ENCODE results near the gene BCL2L13.

BCL2L13 gene

DNA sequence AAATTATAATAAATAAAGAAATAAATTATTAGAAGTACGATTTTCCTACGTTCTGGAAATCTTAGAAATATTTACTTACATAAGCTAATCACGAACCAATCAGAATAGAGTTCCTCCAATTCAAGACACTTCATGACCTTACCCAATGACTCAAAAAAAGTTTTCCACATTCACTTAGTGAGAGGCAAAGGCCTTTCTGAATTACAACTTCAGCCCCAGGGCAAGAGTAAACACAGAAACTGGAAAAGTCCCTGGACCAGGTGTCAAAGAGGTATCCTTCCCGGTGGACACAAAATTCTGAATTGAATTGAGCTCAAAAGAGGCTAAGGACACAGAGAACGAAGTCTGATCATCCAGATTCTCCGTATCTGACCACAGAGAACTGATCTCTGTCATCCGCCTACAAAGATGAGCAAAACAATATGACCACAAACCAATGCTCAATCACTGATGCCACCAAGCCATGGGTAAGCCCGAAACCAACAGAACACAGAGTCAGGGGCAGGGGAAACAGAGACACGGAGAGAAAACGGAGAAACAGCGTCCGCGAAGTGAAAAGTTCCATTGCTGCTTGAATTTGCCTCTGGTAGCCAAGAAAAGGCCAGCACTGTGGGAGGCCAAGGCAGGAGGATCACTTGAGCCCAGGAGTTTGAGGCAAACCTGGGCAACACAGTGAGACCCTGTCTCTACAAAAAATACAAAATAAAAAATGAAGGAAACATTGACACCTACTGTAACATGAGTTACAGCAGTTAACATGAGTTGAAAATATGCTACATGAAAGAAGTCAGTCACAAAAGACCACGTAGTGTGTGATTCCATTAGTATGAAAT is 128.9 kb downstream of the BCL2L13 start:
- DNase-seq = peak; percentile 77

DNA sequence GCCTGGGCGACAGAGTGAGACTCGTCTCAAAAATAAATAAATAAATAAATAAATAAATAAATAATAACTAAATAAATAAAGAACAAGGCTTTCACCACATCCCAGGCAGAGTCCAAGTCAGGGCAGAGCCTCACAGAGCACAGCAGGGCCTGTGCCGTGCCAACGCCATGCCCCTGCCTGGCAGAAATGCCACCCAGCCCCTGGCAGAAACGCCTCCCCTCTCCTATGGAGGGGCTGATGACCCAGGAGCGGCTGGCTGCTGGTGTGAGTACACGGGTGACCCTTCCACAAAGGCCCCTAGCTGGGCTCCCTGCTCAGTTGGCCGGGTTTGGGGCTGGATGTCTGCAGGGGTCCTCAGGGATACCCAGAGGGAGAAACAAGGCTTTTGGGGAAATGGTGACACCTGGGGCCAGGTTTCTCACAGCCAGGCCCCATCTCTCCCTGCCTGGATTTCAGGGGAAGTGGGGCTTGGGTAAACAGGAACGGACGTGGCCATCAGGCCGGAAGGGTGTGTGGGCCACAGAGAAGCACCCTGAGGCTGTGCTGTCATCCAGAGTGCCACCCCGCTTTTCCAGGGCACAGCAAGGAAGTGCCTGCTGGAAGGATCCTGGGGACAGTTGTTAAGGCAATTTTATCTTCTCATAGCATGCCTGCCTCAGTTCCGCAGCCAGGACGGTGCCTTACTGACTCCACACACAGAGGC is 130.6 kb downstream of the BCL2L13 start:
- DNase-seq = no peak

DNA sequence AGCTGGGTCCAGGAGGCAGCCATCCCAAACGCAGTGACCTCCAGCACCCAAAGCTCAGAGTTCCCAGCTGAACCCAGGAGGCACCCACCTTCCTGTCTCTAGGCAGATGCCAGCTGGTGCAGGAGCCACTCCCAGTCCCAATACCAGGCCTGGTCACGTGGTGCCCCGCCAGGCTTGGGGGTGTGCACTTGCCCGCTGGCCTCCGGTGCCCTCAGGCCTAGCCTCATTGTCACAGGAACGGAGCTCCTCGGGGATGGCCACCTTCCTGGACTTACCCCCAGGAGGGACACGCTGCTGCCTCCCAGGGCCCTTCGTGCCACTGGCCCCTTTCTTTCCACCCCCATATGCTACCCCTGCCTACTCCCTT is 131.1 kb downstream of the BCL2L13 start:
- no peak for DNase-seq

DNA sequence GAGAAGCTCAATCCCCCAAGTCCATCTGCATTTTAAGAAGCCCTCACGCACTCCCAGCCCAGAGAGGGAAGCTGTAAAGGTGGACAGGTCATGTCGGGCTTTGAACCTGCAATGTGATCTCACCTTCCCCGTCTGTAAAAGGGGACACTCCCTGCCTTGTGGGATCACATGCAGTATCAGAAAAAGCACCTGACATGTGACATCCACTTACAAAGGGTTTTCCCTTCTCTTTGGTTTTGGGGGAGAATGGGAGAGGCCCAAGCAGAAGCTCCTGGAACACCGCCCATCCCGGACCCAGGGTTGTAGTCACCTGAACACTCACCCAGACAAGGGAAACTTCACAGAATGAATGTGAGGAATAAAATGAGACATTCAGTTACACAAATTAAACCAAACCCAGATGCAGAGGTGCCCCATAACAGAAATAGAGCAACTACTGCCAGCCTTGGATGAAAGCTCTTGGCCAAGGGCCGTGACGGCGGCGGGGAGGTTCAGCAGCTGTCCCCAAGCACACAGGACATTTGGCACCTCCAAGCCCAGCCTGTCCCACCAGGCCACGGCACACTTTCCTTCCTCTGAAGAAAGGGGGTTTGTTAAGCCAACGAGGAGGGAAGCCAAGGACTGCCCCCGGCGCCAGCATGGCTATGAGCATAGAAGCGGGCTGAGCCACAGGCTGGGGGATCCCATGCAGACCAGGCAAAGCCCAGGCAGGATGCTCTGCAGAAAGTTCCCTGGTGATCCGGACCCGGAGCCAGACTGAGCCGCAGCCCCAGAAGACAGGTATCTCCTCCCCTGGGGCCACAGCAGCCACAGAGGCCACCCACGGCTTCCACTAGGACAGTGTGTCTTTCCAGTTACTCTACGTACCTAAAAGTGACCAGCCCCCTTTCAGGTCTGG is 131.9 kb downstream of the BCL2L13 start:
- DNase-seq = no peak

DNA sequence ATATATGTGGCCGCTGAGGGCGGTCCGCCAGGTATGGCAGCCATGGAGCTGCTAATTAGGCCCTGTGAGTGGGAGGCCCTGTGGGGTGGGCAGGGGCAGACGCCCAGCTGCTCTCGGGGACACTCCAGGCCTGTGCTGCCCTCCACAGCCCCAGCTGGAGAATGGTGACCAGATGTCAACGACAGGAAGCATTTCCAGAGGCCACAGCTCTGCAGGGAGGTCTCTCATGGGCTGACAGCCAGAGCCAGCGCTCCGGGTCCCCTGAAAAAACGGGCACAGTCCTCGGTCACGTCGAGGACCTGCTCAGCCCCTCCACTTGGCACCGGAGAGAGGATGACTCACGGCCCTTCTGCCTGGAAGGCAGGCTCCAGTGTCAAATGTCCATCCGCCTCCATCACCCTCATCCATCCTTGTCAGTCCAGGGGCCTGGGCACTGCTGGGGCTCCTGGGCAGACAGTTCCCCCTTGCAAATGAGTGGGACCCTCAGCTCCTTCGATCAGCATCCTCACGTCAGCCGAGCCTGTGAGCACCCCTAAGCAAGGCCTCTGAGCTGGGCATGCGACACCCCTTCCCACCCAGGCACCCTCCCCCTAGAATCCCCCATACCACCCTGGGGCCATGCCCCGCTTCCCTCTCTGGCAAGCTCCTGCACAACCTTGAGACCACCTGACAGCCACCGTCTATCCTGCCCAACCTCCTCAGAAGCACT is 133.8 kb downstream of the BCL2L13 start:
- no peak for DNase-seq

DNA sequence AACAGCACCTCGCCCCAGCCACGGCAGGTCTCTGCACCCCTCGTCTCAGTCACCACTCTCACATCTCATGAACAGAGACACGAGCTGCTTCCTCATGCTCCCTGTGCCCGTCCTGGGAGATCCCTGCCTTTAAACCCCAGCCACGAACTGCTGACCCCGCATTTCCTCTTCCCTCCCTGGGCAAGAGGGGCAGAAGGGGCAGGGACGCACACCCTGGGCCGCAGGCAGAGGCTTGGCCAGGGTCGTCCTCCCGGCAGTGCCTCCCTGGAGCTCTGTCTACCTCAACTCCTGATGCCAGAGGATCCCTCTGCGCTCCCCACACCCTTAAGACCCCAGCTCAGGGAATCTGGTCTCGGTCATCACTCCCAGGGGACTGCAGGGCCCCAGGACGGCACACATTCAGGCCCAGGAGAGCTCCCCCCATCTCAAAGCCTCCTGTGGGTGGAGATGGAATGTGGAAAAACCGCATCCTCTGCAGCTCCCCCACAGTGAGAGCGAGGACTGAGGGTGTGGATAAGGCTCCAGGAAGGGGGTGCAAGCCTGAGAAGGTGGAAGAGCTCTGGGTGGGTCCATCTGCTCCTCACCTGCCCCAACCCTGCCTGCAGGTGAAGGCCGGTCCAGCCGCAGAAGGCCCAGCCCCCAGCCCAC is 134.5 kb downstream of the BCL2L13 start:
- no peak for DNase-seq

DNA sequence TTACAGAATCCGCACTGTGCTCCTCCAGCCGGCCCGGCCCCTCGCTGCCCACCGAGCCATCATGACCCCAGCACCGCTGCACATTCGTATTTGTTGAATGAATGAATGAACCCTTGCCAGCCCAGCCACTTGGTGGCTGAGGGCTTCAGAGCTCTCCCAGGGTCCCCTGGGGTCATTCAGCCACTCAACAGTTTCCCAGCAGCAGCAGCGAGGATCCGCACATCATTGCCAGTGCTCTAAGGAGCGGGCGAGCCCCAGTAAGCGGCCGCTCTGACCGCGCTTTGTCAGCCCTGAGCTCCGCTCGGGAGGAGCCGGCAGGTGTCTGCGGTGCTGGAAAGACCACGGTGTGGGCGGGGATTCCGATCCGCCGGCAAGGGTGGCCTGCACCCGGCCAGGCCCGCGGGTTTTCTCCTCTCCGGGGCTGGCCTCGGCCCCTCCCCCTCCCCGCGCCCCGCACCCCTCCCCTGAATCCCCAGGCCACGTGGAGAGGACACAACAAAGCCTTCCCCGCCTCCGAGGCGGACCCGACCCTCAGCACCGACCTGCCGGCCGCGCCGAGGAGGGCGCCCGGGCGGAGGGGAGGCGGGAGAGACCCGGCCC is 135.1 kb downstream of the BCL2L13 start:
- peak; percentile 84 for DNase-seq

DNA sequence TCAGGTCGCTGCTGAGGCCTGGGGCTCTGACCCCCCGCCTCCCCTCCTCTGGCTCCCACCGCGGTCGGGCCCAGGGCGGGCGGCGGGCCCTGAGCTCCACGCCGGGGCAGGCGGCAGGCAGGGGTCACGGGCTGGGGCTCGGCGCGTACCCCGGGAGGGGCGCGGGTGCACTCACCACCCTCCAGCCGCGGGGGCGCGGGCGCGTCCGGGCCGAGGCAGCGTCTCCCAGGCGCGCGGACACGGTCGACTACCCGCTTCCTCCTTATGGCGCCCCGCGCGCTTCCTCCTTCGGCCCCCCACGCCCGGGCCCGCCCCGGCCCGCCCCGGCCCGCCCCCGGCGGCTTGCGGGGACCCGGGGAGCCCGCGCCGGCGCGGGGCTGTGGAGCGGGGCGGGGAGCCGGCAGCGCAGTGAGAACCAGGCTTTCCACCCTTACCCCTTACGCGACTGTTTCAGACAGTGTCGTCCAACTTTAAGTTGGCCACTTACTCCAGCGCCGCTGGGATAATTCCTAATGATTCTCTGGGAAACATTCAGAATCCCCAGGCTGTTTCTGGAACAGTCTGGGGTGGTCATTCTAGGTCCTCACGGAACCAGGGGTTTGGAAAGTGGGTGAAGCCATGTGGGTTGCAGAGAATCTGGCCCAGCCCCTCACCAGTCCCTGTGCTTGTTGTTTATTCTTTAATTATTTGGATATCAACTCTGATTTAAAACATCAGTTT is 135.8 kb downstream of the BCL2L13 start, which contains the start of gene BID:
BID (minus strand) TSS at position 264 of the 720 bp plus-strand sequence. CDS start 24,353 bp downstream, outside the sequence.
- DNase-seq = no peak

DNA sequence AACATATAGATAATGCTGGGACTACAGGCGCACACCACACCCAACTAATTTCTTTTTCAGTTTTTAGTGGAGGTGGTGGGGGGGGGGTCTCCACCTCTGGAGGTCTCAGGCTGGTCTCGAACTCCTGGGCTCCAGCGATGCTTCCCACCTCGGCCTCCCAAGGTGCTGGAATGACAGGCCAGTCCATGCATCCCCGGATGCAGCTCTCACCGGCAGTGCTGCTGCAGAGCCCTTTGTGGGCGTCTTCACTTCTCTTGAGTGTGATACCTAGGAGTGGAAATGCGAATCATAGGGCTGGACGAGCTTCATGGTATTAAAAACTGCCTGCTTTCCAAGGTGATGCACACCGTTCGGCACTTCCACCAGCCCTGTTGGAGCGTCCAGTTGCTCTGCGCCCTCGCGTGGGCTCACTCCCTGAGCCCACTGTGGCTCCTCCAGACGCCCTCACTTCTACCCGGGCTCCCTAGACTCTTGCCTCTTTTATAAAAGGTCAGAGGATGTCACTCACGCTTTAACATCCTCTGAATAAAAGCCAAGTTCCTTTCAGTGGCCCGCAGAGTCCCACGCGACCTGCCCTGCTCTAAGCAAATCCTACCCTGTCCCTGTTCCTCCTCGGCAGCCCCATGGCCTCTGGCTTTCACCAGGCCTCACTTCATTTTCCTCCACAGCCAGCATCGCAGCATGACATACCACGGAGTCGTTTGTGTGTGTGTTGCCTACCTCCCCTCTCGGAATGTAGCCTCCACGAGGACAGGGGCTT is 136.5 kb downstream of the BCL2L13 start:
- DNase-seq = no peak

DNA sequence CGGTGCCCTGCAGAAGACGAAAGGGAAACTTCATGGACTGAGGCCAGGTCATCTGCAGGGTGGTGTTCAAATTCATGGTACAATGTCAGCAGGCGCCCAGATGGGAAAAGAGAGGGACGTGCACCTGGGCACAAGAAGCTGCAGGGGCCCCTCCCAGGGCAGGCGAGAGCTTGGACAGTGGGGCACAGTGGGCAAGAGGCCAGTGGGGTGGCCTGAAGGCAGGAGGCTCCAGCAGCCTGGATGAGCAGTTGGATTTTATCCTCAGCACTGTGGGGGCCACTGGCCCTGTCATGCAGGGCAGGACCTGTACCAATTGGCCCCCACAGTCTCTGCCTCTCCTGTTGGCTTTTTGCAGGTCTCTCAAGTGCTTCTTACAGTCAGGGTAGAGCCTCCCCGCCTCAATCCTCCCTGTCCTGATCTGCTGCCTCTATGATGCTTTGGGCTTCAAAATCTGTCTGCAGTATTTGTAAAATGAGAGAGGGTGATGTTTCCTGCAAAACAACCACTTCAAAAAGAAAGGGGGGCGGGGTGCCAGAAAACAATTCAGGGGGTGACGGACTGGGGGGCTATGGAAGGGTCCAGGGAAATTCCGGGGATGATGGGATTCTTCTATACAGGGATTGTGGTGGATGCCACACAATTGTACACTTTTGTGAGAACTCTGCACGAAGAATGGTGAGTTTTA is 137.4 kb downstream of the BCL2L13 start:
- no peak for DNase-seq

DNA sequence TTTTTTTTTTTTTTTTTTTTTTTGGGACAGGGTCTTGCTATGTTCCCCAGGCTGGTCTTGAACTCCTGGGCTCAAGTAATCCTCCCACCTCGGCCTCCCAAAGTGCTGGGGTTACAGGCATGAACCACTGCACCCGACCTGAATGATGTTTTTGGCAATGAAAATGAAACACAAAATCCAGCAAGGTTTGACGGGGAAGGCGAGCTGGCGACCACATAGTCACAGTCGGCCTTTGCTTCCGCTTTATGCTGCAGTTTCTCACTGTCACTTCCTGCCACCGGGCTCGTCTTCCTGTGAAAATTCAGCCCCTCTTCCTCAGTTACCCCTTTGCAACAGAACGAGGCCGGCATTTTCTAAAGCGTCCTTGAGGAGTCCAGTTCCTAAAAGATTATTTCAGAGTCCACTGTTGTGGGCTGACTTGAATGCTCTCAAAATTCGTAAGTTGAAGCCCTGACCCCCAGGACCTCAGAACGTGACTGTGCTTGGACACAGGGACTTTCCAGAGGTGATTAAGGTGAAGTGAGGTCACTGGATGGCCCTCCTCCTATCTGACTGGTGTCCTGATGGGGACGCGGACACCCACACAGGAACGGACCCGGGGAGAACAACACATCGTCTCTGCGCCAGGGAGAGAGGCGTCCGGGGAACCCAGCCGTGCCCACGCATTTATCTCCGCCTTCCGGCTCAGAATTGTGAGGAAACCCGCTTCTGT is 138.6 kb downstream of the BCL2L13 start:
- peak; percentile 83 for DNase-seq

DNA sequence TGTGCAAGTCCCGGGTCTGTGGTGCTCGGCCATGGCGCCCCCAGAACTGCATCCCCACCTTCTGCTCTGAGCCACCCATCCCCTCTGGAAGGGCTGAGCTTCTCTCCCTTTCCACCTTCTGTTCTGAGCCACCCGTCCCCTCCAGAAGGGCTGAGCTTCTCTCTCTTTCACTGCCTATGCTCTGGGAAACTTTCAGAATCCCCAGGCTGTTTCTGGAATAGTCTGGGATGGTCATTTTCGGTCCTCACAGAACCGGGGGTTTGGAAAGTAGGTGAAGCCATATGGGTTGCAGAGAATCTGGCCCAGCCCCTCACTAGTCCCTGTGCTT is 139.1 kb downstream of the BCL2L13 start:
- DNase-seq = no peak

DNA sequence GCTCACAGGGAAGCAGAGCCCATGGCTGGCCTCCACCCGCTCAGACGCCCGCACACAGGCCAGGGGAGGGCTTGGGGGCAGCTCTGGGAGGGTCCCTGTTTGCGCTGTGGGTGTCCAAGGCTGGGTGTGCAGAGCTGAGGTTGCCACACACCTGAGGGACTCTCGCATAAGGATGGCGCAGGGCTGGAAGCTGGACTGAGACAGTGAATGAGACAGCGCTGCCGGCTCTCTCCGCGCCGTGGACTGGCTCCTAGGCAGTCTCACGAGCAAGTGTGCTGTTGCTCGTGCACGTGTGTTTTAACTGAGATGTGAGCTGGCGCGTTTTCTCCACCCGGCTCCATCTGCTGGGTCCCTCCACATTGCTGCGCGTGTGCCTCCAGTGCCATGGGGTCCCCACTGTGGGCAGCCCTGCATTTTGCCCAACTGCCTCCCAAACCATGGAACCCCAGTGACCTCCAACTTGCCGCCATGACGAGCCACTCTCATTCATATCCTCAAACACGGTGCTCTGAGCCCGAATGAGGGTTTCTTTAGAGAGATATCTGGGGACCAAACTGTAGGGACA is 139.9 kb downstream of the BCL2L13 start:
- no peak for DNase-seq

DNA sequence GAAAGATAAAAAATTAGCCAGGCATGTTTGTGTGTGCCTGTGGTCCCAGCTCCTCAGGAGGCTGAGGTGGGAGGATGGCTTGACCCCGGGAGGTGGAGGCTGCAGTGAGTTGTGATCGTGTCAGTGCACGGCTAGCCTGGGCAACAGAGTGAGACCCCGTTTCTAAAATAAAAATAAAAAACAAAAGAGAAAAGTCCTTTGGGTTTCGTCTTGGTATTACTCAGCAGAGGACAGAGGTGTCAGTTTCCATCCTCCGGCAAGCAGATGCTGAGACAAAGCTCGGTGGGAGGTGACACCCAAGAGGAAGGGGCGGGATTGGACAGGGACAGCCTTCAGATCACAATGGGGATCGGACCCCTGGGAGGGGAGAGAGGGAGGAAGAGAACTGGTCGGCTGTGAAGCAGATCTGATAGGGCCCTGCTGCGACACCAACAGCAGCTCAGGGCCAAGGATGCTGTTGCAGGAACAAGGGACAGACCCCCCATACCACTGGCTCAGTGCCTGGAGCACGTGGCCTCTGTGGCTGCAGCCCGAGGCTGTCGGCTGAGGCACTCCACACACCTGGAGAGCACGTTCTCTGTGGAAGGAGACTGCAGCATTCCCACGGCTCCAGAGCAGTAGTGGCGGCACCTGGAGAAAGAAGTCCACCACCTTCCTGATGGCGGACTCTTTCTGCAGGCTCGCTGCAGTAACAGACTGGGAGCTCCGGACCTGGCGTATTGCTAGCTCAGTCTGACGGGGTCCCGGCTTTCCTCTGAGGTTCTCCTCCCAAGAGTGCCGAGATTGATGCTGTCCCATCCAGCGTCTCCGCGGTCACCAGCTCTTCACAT is 140.9 kb downstream of the BCL2L13 start:
- no peak for DNase-seq

DNA sequence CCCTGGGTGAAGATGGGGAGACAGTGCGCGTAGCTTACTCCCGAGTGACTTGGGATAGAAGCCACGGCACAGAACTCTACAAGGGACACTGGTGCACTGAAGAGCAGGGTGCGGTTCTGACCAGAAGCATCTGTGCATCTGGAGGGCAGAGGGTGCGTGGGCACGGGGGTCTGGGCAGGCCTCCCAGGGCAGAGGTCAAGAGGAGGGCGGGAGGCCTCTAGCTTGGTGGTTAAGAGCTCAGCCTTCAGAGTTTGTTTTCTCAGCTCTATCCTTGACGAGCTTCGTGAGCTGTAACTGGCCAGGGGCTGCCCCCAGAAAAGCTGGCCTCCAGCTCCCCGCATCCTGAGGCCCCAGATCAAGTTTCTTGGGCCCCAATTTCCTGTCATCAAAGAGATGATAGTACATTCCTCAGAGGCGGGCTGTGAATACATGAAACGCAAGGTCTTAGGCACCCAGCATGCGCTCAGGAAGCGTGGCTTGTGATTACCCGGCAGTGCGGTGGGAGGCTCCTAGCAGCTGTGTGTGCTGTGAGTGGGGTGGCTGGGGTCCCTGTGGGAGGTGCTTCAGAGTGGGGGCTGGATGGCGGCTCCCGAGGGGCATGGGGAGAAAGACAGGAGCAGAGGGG is 141.7 kb downstream of the BCL2L13 start:
- DNase-seq = no peak

Data from activated CD8-positive, alpha-beta memory T cell treated with anti-CD3 and anti-CD28 coated beads for 24 hours (primary cell).